Prostate gland (tissue), 2 donors: ENCODE results near the gene BICDL2. TPM values are rescaled to one million over a fixed set of nuclear protein-coding genes. Genes with fewer than 3 reads are reported as not detected.

Experiments used
- DNase-seq: peaks from one replicate; pipeline ENCODE4 v3.0.0-alpha.2; 2019; ENCODE audit warnings: low spot score
- H3K27ac ChIP-seq, 2 donors: fragments of 200-600 bp; sonication (generic); 2 replicates each; pipeline ENCODE4 v1.5.1; 2017 to 2019
- H3K27me3 ChIP-seq: fragments of 200-600 bp; sonication (generic); replicated peaks from 2 replicates; pipeline ENCODE4 v1.5.1; 2019; ENCODE audit not compliant: insufficient read depth
- H3K36me3 ChIP-seq, 2 donors: fragments of 200-600 bp; sonication (generic); 1 replicate in 1 of 2; 2 replicates in 1 of 2; pipeline versions ENCODE4 v1.5.1 to v1.8.1; 2017 to 2019
- H3K4me1 ChIP-seq: fragments of 200-600 bp; sonication (generic); replicated peaks from 2 replicates; pipeline ENCODE4 v1.5.1; 2019
- H3K4me3 ChIP-seq, 2 donors: fragments of 200-600 bp; sonication (generic); 2 replicates each; pipeline ENCODE4 v1.5.1; 2017 to 2019
- H3K9me3 ChIP-seq: fragments of 200-600 bp; sonication (generic); 2 replicates; pipeline ENCODE4 v1.5.1; 2017
- POLR2A ChIP-seq: fragments of 450-650 bp; IDR thresholded peaks from one replicate; pipeline ENCODE4 v1.6.1; 2016; ENCODE audit warnings: antibody characterized with exemption, mild to moderate bottlenecking
- POLR2AphosphoS5 ChIP-seq: sonication (generic); formaldehyde crosslinking; IDR thresholded peaks from one replicate; pipeline ENCODE4 v1.6.1; 2017; ENCODE audit warnings: antibody characterized with exemption
- WGBS: methylation state at CpG from one replicate; pipeline ENCODE4 v1.1.5; 2018; 5-methylcytosine and 5-hydroxymethylcytosine counted together
- intact Hi-C: fragments of 100-400 bp; cut with DNase I; formaldehyde crosslinking; loops from one replicate; pipeline ENCODE4 v1.14.2; 2022
- total RNA-seq, 2 donors: library from RNA; depleted of rRNA; stranded (reverse); fragments of >200 nt; gene quantifications; one replicate each; pipeline ENCODE4 v1.1.0, GENCODE V29; 2016
- TF ChIP-seq, protein P1 (sequence below), 4 experiments: fragments of 200-600 bp in 2 of 4; fragments of 450-650 bp in 2 of 4; sonication (generic) in 2 of 4; IDR thresholded peaks; 1 replicate in 3 of 4; 2 replicates in 1 of 4; pipeline ENCODE4 v1.5.1; 2016 to 2019; ENCODE audit warnings: antibody characterized with exemption in 4 of 4, mild to moderate bottlenecking in 2 of 4, moderate library complexity in 2 of 4

Gene BICDL2
- total RNA-seq, 2 donors from 2014 or later = 54.6 to 59.6 TPM

DNA sequence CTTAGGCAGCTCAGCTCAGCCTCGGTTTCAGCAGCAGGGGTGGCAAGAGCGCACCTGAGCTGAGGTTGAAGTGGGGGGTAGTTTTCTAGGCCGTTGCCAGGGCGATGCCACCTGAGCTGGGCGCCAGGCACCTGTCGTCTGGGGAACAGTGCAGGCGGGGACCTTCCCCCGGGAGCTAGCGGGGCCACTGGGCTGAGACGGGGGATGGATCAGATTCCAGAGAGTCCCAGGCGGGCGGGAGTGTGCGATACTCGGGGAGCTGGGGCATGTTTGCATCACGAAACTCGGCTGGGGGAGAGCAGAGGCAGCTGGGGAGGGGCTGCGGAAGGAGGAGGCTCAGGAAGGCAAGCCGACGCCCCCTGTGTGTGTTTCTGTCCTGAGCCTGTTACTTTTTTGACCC, 24.5 kb downstream of the BICDL2 start:
- Histone ChIP-seq H3K4me1 (peaks cover 7% of the 10 kb centered on the region), H3K36me3 (no peaks in the 10 kb centered on the region), H3K9me3 (no peaks in the 10 kb centered on the region), H3K27me3 (no peaks in the 10 kb centered on the region), H3K4me3 (no peak overlapping the region), H3K27ac (no peak overlapping the region)
- 17% methylated on average over 19 of the region's 19 CpGs for WGBS
- no peak for DNase-seq
- intact Hi-C loops = no loop called here
- TF ChIP-seq, protein P1, sequence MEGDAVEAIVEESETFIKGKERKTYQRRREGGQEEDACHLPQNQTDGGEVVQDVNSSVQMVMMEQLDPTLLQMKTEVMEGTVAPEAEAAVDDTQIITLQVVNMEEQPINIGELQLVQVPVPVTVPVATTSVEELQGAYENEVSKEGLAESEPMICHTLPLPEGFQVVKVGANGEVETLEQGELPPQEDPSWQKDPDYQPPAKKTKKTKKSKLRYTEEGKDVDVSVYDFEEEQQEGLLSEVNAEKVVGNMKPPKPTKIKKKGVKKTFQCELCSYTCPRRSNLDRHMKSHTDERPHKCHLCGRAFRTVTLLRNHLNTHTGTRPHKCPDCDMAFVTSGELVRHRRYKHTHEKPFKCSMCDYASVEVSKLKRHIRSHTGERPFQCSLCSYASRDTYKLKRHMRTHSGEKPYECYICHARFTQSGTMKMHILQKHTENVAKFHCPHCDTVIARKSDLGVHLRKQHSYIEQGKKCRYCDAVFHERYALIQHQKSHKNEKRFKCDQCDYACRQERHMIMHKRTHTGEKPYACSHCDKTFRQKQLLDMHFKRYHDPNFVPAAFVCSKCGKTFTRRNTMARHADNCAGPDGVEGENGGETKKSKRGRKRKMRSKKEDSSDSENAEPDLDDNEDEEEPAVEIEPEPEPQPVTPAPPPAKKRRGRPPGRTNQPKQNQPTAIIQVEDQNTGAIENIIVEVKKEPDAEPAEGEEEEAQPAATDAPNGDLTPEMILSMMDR (IDR thresholded peaks at IDR 0.05) = no peak
- TF ChIP-seq POLR2AphosphoS5 (no peak), POLR2A (no peak)

DNA sequence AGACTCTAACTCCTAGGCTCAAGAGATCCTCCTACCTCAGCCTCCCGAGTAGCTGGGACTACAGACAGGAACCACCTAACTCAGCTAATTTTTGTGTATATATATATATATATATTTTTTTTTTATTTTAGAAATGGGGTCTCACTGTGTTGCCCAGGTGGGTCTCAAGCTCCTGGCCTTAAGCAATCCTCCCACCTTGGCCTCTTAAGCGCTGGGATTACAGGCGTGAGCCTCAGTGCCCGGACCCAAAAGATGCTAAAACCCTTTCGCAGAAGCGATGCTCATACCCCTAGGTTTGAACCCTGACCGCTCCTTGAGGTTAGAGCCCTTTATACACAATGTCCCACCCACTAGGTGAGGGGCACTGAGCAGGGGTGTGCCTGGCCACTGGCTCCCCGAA, 26.2 kb downstream of the BICDL2 start:
- peak overlapping the region; percentile 52 to 57 for H3K27ac ChIP-seq
- H3K4me1 ChIP-seq = peaks cover 7% of the 10 kb centered on the region
- H3K4me3 ChIP-seq = no peak overlapping the region
- no peaks in the 10 kb centered on the region for H3K27me3 ChIP-seq
- WGBS = 93% methylated on average over 8 of the region's 8 CpGs
- intact Hi-C loops = no loop called here
- no peaks in the 10 kb centered on the region for H3K9me3 ChIP-seq
- no peaks in the 10 kb centered on the region for H3K36me3 ChIP-seq
- TF ChIP-seq, protein P1 (IDR thresholded peaks at IDR 0.05) = no peak
- TF ChIP-seq POLR2AphosphoS5 (no peak), POLR2A (no peak)
- DNase-seq = no peak

DNA sequence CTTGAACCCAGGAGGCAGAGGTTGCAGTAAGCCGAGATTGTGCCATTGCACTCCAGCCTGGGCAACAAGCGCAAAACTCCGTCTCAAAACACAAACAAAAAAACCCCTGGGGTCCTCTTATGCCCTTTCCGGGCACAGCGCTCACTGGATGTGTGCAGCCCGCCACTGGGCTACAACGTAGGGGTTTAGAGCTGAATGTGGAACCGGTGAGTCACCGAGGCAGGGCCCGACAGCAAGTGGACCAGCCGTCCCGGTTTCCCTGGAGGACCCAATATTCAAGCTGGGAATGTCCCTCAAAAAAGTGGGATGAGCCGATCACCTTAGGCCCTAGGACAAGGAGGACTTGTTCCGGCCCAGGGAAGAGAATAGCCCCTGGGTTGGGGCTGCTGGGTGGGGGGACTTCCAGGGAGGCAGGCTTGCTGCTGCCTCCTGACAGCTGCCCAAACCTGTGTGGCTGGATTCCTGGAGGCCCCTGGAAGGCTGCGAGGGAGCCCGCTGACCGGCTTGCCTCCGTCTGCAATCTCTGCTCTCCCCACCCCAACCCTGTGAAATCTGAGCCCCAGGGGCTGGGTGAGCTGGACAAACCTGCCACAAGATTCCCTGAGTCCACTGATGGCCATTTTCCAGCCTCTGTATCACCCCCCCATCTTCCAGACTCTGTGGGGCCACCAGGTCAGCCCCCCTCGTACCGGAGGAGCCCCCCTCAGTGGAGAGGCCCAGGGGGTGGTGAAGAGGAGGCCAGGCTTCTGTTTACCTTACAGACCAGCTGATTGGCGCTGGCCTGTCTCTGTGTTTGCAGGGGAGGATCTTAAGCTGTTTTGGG, 27.0 kb downstream of the BICDL2 start:
- intact Hi-C loops = no loop called here
- peak overlapping the region; percentile 52 to 57 for H3K27ac ChIP-seq
- peaks cover 7% of the 10 kb centered on the region for H3K4me1 ChIP-seq
- no peaks in the 10 kb centered on the region for H3K27me3 ChIP-seq
- H3K36me3 ChIP-seq = no peaks in the 10 kb centered on the region
- H3K4me3 ChIP-seq = no peak overlapping the region
- TF ChIP-seq POLR2A (no peak), POLR2AphosphoS5 (peak; percentile 56)
- TF ChIP-seq, protein P1 (IDR thresholded peaks at IDR 0.05) = no peak
- no peaks in the 10 kb centered on the region for H3K9me3 ChIP-seq
- 43% methylated on average over 21 of the region's 21 CpGs for WGBS
- peak; percentile 81 for DNase-seq

- TF ChIP-seq POLR2AphosphoS5 (no peak), POLR2A (no peak)
- TF ChIP-seq, protein P1 (IDR thresholded peaks at IDR 0.05) = no peak
- no peak for DNase-seq
- Histone ChIP-seq H3K4me3 (no peak overlapping the region), H3K4me1 (peaks cover 7% of the 10 kb centered on the region), H3K9me3 (no peaks in the 10 kb centered on the region), H3K27me3 (no peaks in the 10 kb centered on the region), H3K27ac (no peak overlapping the region), H3K36me3 (no peaks in the 10 kb centered on the region)
- 73% methylated on average over 4 of the region's 4 CpGs for WGBS
- intact Hi-C loops = no loop called here
Observed at GRCh38 chr16:3008690-3009037, 28.1 kb downstream of the BICDL2 start.
